HG03280 (cell line): ENCODE measurements around the gene GRM5.
"Not testable (repeated sequence)": the region's sequence is repeated elsewhere in the genome, so short reads cannot be mapped to it uniquely, and the experiment has no call there.

Experiments used
- ATAC-seq: cut with Tn5 transposase; IDR thresholded peaks from one replicate; pipeline ENCODE4 v1.9.1; 2021; ENCODE audit warnings: mild to moderate bottlenecking, moderate library complexity; ENCODE audit not compliant: unreplicated experiment

Gene GRM5

GRCh38 chr11:88552379-88553062, 513.3 kb downstream of the GRM5 start:
- ATAC-seq: peak; percentile 98

GRCh38 chr11:88544656-88545280, 521.0 kb downstream of the GRM5 start:
- ATAC-seq: peak; percentile 8

GRCh38 chr11:88543902-88544655, 521.7 kb downstream of the GRM5 start:
- peak; percentile 98 for ATAC-seq

GRCh38 chr11:88541006-88541405, 524.8 kb downstream of the GRM5 start:
- no peak for ATAC-seq

GRCh38 chr11:88538098-88538497, 527.7 kb downstream of the GRM5 start:
- ATAC-seq: no peak

- ATAC-seq: no peak
Observed at GRCh38 chr11:88537613-88538012, 528.2 kb downstream of the GRM5 start.

GRCh38 chr11:88536616-88537265, 529.0 kb downstream of the GRM5 start:
- no peak for ATAC-seq

- peak; percentile 76 for ATAC-seq
Observed at GRCh38 chr11:88535916-88536547, 529.8 kb downstream of the GRM5 start.

- ATAC-seq: no peak
Observed at GRCh38 chr11:88535266-88535665, 530.5 kb downstream of the GRM5 start.

- not testable (repeated sequence) for ATAC-seq
Observed at GRCh38 chr11:88534706-88535105, 531.1 kb downstream of the GRM5 start.

- no peak for ATAC-seq
Observed at GRCh38 chr11:88534185-88534584, 531.6 kb downstream of the GRM5 start.

GRCh38 chr11:88533001-88533400, 532.8 kb downstream of the GRM5 start:
- no peak for ATAC-seq

- ATAC-seq: no peak
Observed at GRCh38 chr11:88531831-88532230, 534.0 kb downstream of the GRM5 start.

GRCh38 chr11:88529426-88529825, 536.4 kb downstream of the GRM5 start:
- ATAC-seq: no peak

- no peak for ATAC-seq
Observed at GRCh38 chr11:88523386-88524071, 542.3 kb downstream of the GRM5 start.

- no peak for ATAC-seq
Observed at GRCh38 chr11:88522624-88523385, 543.0 kb downstream of the GRM5 start.

- ATAC-seq: no peak
Observed at GRCh38 chr11:88521799-88522201, 544.0 kb downstream of the GRM5 start.

GRCh38 chr11:88521399-88521798, 544.4 kb downstream of the GRM5 start:
- ATAC-seq: no peak

GRCh38 chr11:88520391-88520790, 545.4 kb downstream of the GRM5 start:
- ATAC-seq: no peak

- ATAC-seq: no peak
Observed at GRCh38 chr11:88515002-88515401, 550.8 kb downstream of the GRM5 start.
